GM23338 (cell line): ENCODE data around the gene ZDHHC8. TPM values are rescaled to one million over a fixed set of nuclear protein-coding genes. Genes with fewer than 3 reads are reported as not detected.

Experiments
- ATAC-seq: fragments of 200-7000 bp; cut with Tn5 transposase; 3 replicates; pipeline ENCODE4 v1.9.1; 2020
- DNase-seq: peaks from one replicate; pipeline ENCODE4 v3.0.0-alpha.2; 2015; ENCODE audit warnings: low spot score
- H2AFZ ChIP-seq: fragments of 200-600 bp; sonication (generic); 2 replicates; pipeline ENCODE4 v1.8.0; 2016; ENCODE audit warnings: antibody characterized with exemption, mild to moderate bottlenecking, moderate library complexity
- H3F3A ChIP-seq: fragments of 200-600 bp; sonication (generic); replicated peaks from 2 replicates; pipeline ENCODE4 v1.8.0; 2017; ENCODE audit warnings: antibody characterized with exemption, mixed run types, low read depth
- H3K27ac ChIP-seq: fragments of 200-600 bp; sonication (generic); 2 replicates; pipeline ENCODE4 v1.6.1; 2016; ENCODE audit warnings: low read depth
- H3K27me3 ChIP-seq: fragments of 200-600 bp; sonication (generic); 2 replicates; pipeline ENCODE4 v1.8.0; 2016; ENCODE audit warnings: mild to moderate bottlenecking, mixed run types, moderate library complexity; ENCODE audit not compliant: insufficient read depth
- H3K36me3 ChIP-seq: fragments of 200-600 bp; sonication (generic); 2 replicates; pipeline ENCODE4 v1.8.0; 2016; ENCODE audit warnings: mild to moderate bottlenecking; ENCODE audit not compliant: insufficient read depth
- H3K4me1 ChIP-seq: fragments of 200-600 bp; sonication (generic); 2 replicates; pipeline ENCODE4 v1.8.0; 2016; ENCODE audit warnings: mild to moderate bottlenecking, moderate library complexity; ENCODE audit not compliant: insufficient read depth
- H3K4me2 ChIP-seq: fragments of 200-600 bp; sonication (generic); 2 replicates; pipeline ENCODE4 v1.7.1; 2017; ENCODE audit warnings: mixed run types
- H3K4me3 ChIP-seq: fragments of 200-600 bp; sonication (generic); 2 replicates; pipeline ENCODE4 v1.6.1; 2016; ENCODE audit warnings: mixed run types
- H3K79me2 ChIP-seq: fragments of 200-600 bp; sonication (generic); replicated peaks from 2 replicates; pipeline ENCODE4 v1.8.0; 2017; ENCODE audit warnings: mild to moderate bottlenecking; ENCODE audit not compliant: insufficient read depth
- H3K9me2 ChIP-seq: fragments of 200-600 bp; sonication (generic); 2 replicates; pipeline ENCODE4 v1.8.0; 2017; ENCODE audit not compliant: insufficient read depth
- H4K20me1 ChIP-seq: fragments of 200-600 bp; sonication (generic); replicated peaks from 2 replicates; pipeline ENCODE4 v1.8.0; 2017; ENCODE audit warnings: mild to moderate bottlenecking; ENCODE audit not compliant: insufficient read depth
- H3K27ac Mint-ChIP-seq: 2 replicates; pipeline ENCODE4 v1.8.0; 2020; ENCODE audit warnings: inconsistent platforms, mild to moderate bottlenecking, moderate library complexity, mixed read lengths
- H3K27me3 Mint-ChIP-seq: 3 replicates; pipeline ENCODE4 v1.8.0; 2022; ENCODE audit warnings: low read depth, mild to moderate bottlenecking, moderate library complexity, mixed read lengths, inconsistent platforms; ENCODE audit not compliant: insufficient read depth, poor library complexity
- H3K36me3 Mint-ChIP-seq: 3 replicates; pipeline ENCODE4 v1.8.0; 2021; ENCODE audit warnings: low read depth, mild to moderate bottlenecking, inconsistent platforms, moderate library complexity, mixed read lengths
- H3K4me1 Mint-ChIP-seq: 3 replicates; pipeline ENCODE4 v1.8.0; 2020; ENCODE audit warnings: mild to moderate bottlenecking, inconsistent platforms, mixed read lengths
- H3K4me3 Mint-ChIP-seq: 3 replicates; pipeline ENCODE4 v1.8.0; 2021; ENCODE audit warnings: moderate library complexity, mild to moderate bottlenecking, inconsistent platforms, mixed read lengths
- H3K9me3 Mint-ChIP-seq: 3 replicates; pipeline ENCODE4 v1.8.0; 2020; ENCODE audit warnings: moderate library complexity, mild to moderate bottlenecking, inconsistent platforms, mixed read lengths
- CREB1 ChIP-seq: fragments of 250-450 bp; sonication (Bioruptor Pico); IDR thresholded peaks from 2 replicates; pipeline ENCODE4 v1.5.0; 2020; ENCODE audit warnings: low read depth, mild to moderate bottlenecking, moderate library complexity
- EZH2 ChIP-seq: fragments of 200-600 bp; sonication (generic); IDR thresholded peaks from one replicate; pipeline ENCODE4 v1.8.0; 2017; ENCODE audit warnings: antibody characterized with exemption, mild to moderate bottlenecking, low read depth; ENCODE audit not compliant: unreplicated experiment
- EZH2phosphoT487 ChIP-seq: fragments of 200-600 bp; sonication (generic); IDR thresholded peaks from one replicate; pipeline ENCODE4 v1.8.1; 2018; ENCODE audit warnings: antibody characterized with exemption; ENCODE audit not compliant: unreplicated experiment
- JUNB ChIP-seq: IDR thresholded peaks from one replicate; pipeline ENCODE4 v1.6.1; 2016; ENCODE audit warnings: antibody characterized with exemption; ENCODE audit not compliant: unreplicated experiment
- NANOG ChIP-seq: IDR thresholded peaks from 2 replicates; pipeline ENCODE4 v1.6.1; 2016; ENCODE audit warnings: antibody characterized with exemption, borderline replicate concordance
- POLR2AphosphoS5 ChIP-seq: IDR thresholded peaks from 2 replicates; pipeline ENCODE4 v1.6.1; 2016; ENCODE audit warnings: antibody characterized with exemption, low read depth
- STAT1 ChIP-seq: IDR thresholded peaks from one replicate; pipeline ENCODE4 v1.6.1; 2016; ENCODE audit warnings: antibody characterized with exemption; ENCODE audit not compliant: unreplicated experiment
- ZNF114 ChIP-seq: fragments of 250-450 bp; sonication (Bioruptor Pico); IDR thresholded peaks from 2 replicates; pipeline ENCODE4 v1.5.0; 2020; ENCODE audit warnings: mild to moderate bottlenecking, moderate library complexity
- ZNF331 ChIP-seq: fragments of 250-450 bp; sonication (Bioruptor Pico); IDR thresholded peaks from 2 replicates; pipeline ENCODE4 v1.5.0; 2020; ENCODE audit warnings: low read depth, mild to moderate bottlenecking, moderate library complexity
- polyA plus RNA-seq: library from polyadenylated mRNA; unstranded; fragments of >200 nt; fragmentation: Nextera tagmentation; extraction: Ambion mirVana; gene quantifications from 2 replicates; pipeline ENCODE4 v1.2.1, GENCODE V29; 2016
- total RNA-seq: library from RNA; depleted of rRNA; stranded (reverse); fragments of >200 nt; shearing (Covaris generic); gene quantifications from 2 replicates; pipeline ENCODE4 v1.2.3, GENCODE V29; 2014
- TF ChIP-seq, protein P1 (sequence below): IDR thresholded peaks from 2 replicates; pipeline ENCODE4 v1.6.1; 2016; ENCODE audit warnings: antibody characterized with exemption
- TF ChIP-seq, protein P2 (sequence below): fragments of 250-450 bp; sonication (Bioruptor Pico); IDR thresholded peaks from 2 replicates; pipeline ENCODE4 v1.5.0; 2020; ENCODE audit warnings: mild to moderate bottlenecking, moderate library complexity
- TF ChIP-seq, protein P3 (sequence below), 2 experiments: fragments of 200-600 bp in 1 of 2; sonication (generic) in 1 of 2; conservative IDR thresholded peaks; 2 replicates each; pipeline versions ENCODE4 v1.5.1 to v1.6.1; 2016 to 2017; ENCODE audit warnings: antibody characterized with exemption in 2 of 2, low read depth in 2 of 2, mild to moderate bottlenecking in 2 of 2, moderate library complexity in 1 of 2
- TF ChIP-seq, protein P4 (sequence below): IDR thresholded peaks from one replicate; pipeline ENCODE4 v1.6.1; 2018; ENCODE audit warnings: antibody characterized with exemption; ENCODE audit not compliant: unreplicated experiment

Gene ZDHHC8
- total and polyA plus RNA-seq, 2 experiments from 2014 or later: 13.7 to 47.6 TPM

DNA sequence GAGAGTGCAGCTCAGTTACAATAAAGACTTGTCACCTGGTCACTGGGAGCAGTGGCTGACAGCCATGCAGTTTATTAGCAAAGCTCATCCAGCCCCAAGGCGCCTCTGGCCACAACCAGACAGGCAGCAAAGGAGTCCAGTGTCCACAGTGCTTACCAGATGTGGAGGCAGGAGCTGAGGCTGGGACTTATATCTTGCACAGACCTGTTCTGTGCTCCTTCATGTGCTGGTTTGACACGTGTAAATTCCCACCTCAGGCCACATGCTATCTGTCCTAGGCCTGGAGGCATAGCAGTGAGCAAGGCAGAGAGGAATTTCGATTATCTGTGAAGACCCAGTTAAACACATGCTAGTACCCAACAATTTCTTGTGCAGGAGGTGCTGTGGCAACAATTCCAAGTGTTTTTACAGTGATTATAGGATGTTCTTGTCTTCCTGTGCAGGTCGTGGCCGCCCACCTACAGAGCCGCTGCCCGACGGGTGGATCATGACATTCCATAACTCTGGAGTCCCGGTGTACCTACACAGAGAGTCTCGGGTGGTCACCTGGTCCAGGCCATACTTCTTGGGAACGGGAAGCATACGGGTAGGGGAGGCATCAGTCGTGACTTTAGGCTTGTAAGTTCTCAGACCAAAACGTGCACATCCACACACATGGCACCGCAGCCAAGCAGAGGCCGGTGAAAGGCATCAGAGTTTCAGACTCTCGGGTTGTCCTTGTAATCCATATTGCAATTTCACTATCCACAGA lies 42.2 kb upstream of the ZDHHC8 start:
- no peaks in the 10 kb centered on the region for H3K9me3 Mint-ChIP-seq
- H3K4me1 Mint-ChIP-seq: peaks cover 11% of the 10 kb centered on the region
- H3K36me3 ChIP-seq: peaks cover 45% of the 10 kb centered on the region
- peaks cover 45% of the 10 kb centered on the region for H3K79me2 ChIP-seq
- no peak overlapping the region for H3K27ac Mint-ChIP-seq
- peaks cover 5% of the 10 kb centered on the region; the same call in 1 of the 2 replicates for H3K4me1 ChIP-seq
- H3K9me2 ChIP-seq: no peaks in the 10 kb centered on the region
- H3F3A ChIP-seq: peaks cover 30% of the 10 kb centered on the region
- no peak overlapping the region for H3K4me3 Mint-ChIP-seq
- peaks cover 95% of the 10 kb centered on the region for H3K36me3 Mint-ChIP-seq
- H3K4me2 ChIP-seq: no peak overlapping the region
- TF ChIP-seq, protein P1, sequence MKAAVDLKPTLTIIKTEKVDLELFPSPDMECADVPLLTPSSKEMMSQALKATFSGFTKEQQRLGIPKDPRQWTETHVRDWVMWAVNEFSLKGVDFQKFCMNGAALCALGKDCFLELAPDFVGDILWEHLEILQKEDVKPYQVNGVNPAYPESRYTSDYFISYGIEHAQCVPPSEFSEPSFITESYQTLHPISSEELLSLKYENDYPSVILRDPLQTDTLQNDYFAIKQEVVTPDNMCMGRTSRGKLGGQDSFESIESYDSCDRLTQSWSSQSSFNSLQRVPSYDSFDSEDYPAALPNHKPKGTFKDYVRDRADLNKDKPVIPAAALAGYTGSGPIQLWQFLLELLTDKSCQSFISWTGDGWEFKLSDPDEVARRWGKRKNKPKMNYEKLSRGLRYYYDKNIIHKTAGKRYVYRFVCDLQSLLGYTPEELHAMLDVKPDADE: no peak
- TF ChIP-seq, protein P2, sequence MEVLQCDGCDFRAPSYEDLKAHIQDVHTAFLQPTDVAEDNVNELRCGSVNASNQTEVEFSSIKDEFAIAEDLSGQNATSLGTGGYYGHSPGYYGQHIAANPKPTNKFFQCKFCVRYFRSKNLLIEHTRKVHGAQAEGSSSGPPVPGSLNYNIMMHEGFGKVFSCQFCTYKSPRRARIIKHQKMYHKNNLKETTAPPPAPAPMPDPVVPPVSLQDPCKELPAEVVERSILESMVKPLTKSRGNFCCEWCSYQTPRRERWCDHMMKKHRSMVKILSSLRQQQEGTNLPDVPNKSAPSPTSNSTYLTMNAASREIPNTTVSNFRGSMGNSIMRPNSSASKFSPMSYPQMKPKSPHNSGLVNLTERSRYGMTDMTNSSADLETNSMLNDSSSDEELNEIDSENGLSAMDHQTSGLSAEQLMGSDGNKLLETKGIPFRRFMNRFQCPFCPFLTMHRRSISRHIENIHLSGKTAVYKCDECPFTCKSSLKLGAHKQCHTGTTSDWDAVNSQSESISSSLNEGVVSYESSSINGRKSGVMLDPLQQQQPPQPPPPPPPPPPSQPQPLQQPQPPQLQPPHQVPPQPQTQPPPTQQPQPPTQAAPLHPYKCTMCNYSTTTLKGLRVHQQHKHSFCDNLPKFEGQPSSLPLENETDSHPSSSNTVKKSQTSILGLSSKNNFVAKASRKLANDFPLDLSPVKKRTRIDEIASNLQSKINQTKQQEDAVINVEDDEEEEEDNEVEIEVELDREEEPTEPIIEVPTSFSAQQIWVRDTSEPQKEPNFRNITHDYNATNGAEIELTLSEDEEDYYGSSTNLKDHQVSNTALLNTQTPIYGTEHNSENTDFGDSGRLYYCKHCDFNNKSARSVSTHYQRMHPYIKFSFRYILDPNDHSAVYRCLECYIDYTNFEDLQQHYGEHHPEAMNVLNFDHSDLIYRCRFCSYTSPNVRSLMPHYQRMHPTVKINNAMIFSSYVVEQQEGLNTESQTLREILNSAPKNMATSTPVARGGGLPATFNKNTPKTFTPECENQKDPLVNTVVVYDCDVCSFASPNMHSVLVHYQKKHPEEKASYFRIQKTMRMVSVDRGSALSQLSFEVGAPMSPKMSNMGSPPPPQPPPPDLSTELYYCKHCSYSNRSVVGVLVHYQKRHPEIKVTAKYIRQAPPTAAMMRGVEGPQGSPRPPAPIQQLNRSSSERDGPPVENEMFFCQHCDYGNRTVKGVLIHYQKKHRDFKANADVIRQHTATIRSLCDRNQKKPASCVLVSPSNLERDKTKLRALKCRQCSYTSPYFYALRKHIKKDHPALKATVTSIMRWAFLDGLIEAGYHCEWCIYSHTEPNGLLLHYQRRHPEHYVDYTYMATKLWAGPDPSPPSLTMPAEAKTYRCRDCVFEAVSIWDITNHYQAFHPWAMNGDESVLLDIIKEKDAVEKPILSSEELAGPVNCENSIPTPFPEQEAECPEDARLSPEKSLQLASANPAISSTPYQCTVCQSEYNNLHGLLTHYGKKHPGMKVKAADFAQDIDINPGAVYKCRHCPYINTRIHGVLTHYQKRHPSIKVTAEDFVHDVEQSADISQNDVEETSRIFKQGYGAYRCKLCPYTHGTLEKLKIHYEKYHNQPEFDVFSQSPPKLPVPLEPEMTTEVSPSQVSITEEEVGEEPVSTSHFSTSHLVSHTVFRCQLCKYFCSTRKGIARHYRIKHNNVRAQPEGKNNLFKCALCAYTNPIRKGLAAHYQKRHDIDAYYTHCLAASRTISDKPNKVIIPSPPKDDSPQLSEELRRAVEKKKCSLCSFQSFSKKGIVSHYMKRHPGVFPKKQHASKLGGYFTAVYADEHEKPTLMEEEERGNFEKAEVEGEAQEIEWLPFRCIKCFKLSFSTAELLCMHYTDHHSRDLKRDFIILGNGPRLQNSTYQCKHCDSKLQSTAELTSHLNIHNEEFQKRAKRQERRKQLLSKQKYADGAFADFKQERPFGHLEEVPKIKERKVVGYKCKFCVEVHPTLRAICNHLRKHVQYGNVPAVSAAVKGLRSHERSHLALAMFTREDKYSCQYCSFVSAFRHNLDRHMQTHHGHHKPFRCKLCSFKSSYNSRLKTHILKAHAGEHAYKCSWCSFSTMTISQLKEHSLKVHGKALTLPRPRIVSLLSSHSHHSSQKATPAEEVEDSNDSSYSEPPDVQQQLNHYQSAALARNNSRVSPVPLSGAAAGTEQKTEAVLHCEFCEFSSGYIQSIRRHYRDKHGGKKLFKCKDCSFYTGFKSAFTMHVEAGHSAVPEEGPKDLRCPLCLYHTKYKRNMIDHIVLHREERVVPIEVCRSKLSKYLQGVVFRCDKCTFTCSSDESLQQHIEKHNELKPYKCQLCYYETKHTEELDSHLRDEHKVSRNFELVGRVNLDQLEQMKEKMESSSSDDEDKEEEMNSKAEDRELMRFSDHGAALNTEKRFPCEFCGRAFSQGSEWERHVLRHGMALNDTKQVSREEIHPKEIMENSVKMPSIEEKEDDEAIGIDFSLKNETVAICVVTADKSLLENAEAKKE (CRISPR knock-in tag): no peak
- TF ChIP-seq CREB1 (CRISPR knock-in tag) (no peak), EZH2 (no peak), EZH2phosphoT487 (no peak), NANOG (no peak), STAT1 (no peak), ZNF114 (CRISPR knock-in tag) (no peak), POLR2AphosphoS5 (no peak), JUNB (no peak), ZNF331 (no peak)
- TF ChIP-seq, protein P3, sequence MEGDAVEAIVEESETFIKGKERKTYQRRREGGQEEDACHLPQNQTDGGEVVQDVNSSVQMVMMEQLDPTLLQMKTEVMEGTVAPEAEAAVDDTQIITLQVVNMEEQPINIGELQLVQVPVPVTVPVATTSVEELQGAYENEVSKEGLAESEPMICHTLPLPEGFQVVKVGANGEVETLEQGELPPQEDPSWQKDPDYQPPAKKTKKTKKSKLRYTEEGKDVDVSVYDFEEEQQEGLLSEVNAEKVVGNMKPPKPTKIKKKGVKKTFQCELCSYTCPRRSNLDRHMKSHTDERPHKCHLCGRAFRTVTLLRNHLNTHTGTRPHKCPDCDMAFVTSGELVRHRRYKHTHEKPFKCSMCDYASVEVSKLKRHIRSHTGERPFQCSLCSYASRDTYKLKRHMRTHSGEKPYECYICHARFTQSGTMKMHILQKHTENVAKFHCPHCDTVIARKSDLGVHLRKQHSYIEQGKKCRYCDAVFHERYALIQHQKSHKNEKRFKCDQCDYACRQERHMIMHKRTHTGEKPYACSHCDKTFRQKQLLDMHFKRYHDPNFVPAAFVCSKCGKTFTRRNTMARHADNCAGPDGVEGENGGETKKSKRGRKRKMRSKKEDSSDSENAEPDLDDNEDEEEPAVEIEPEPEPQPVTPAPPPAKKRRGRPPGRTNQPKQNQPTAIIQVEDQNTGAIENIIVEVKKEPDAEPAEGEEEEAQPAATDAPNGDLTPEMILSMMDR (conservative IDR thresholded peaks at IDR 0.05; ENCODE audit: low read depth in 2 of 2): no peak
- TF ChIP-seq, protein P4, sequence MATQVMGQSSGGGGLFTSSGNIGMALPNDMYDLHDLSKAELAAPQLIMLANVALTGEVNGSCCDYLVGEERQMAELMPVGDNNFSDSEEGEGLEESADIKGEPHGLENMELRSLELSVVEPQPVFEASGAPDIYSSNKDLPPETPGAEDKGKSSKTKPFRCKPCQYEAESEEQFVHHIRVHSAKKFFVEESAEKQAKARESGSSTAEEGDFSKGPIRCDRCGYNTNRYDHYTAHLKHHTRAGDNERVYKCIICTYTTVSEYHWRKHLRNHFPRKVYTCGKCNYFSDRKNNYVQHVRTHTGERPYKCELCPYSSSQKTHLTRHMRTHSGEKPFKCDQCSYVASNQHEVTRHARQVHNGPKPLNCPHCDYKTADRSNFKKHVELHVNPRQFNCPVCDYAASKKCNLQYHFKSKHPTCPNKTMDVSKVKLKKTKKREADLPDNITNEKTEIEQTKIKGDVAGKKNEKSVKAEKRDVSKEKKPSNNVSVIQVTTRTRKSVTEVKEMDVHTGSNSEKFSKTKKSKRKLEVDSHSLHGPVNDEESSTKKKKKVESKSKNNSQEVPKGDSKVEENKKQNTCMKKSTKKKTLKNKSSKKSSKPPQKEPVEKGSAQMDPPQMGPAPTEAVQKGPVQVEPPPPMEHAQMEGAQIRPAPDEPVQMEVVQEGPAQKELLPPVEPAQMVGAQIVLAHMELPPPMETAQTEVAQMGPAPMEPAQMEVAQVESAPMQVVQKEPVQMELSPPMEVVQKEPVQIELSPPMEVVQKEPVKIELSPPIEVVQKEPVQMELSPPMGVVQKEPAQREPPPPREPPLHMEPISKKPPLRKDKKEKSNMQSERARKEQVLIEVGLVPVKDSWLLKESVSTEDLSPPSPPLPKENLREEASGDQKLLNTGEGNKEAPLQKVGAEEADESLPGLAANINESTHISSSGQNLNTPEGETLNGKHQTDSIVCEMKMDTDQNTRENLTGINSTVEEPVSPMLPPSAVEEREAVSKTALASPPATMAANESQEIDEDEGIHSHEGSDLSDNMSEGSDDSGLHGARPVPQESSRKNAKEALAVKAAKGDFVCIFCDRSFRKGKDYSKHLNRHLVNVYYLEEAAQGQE: no peak
- peaks cover 41% of the 10 kb centered on the region for H4K20me1 ChIP-seq
- no peaks in the 10 kb centered on the region for H3K27me3 ChIP-seq
- no peak for DNase-seq
- H3K4me3 ChIP-seq: no peak overlapping the region
- peaks cover 19% of the 10 kb centered on the region for H3K27me3 Mint-ChIP-seq
- H2AFZ ChIP-seq: no peak overlapping the region
- no peak for ATAC-seq
- H3K27ac ChIP-seq: no peak overlapping the region
